ENCODE results near the gene PPP1R1C.

GRCh38 chr2:181998891-181999654 lies 13.4 kb downstream of the PPP1R1C start:
- TF ChIP-seq, protein P1, sequence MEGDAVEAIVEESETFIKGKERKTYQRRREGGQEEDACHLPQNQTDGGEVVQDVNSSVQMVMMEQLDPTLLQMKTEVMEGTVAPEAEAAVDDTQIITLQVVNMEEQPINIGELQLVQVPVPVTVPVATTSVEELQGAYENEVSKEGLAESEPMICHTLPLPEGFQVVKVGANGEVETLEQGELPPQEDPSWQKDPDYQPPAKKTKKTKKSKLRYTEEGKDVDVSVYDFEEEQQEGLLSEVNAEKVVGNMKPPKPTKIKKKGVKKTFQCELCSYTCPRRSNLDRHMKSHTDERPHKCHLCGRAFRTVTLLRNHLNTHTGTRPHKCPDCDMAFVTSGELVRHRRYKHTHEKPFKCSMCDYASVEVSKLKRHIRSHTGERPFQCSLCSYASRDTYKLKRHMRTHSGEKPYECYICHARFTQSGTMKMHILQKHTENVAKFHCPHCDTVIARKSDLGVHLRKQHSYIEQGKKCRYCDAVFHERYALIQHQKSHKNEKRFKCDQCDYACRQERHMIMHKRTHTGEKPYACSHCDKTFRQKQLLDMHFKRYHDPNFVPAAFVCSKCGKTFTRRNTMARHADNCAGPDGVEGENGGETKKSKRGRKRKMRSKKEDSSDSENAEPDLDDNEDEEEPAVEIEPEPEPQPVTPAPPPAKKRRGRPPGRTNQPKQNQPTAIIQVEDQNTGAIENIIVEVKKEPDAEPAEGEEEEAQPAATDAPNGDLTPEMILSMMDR (IDR thresholded peaks at IDR 0.05), result no peak
- no peak for TF ChIP-seq EZH2 (IDR thresholded peaks at IDR 0.05; ENCODE audit: borderline replicate concordance, insufficient read depth, low read depth, low read length, poor library complexity, severe bottlenecking)
